Activated CD4-positive, alpha-beta T cell treated with anti-CD3 and anti-CD28 coated beads, Interleukin-10, Interleukin-2, amounts not matched to agents 100 ng/mL and 50 ng/mL, durations not matched to agents 16 hours and 8 hours (primary cell): Measurements from ENCODE around the gene TMEM200C.
"Not testable (repeated sequence)": the region's sequence is repeated elsewhere in the genome, so short reads cannot be mapped to it uniquely, and the experiment has no call there.

Experiments
- DNase-seq: peaks from one replicate; pipeline ENCODE4 v3.0.0-alpha.2; 2020

The TMEM200C gene

DNA sequence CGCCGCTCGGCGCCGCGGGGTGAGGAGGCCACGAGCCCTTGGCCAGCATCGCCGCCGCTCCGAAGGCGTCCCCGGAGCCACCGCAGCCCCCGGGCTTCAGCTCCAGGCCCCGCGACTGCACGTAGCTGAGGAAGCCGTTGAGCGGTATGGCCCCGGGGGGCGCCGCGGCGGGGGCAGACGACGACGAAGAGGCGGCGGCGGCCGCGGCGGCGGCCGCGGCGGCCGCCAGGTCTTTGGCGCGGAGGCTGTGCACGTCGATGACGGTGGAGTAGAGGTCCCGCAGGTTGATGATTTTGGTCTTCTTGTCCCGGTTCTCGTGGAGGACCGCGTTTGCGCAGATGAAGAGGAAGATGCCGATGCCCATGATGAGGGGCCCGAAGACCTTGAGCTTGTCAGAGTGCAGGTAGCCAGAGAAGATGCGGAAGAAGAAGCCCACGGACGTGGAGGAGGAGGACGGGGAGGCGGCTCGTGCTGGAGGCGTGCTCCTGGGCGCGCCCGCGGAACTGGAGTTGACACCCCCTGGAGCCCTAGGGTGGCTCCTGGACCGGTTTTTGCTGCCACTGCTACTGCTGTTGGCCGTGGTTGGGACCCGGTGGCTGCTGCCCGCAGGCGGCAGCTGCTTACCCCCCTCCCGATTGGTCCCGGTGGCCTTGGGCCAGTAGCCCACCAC lies 4.0 kb downstream of the TMEM200C start:
- no peak for DNase-seq

DNA sequence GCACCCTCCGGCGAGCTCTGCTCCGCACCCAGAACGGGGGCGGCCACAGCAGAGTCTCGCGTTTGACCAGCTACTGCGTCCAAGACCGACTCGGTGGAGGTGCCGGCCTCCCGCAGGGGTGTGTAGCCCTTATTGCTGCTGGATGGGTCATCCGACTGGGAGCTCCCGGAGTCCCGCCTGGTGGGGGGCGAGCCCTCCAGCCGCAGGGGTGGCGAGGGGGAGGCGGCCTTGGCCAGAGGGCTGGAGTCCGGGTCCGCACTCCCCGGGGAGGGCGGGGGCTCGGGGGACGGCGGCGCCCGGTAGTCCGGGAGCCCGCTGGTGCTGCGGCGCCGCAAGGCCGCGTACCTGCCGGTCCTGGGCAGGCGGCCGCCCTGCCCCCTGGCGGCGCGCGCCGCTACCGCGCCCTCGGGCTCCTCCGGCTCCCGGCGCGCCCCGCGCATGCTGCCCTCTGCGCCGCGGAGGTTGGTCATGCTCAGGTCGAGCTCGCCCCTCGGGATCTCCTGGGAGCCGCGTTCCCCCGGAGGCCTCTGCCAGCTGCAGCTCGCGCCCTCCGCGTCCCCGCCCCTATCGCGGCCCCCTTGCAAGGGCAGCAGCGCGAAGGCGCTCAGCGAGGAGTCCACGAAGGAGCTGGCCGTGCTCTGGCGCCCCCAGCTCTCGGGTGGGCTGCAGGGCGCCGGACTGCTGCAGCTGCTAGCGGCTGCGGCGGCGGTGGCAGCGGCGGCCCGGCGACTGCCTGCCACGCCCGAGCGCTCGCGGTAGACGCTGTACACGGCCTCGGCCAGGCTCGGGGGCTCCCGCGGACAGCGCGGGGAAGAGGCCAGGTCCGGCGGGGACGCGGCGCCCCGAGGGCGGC lies 4.8 kb downstream of the TMEM200C start:
- DNase-seq: peak; percentile 50

DNA sequence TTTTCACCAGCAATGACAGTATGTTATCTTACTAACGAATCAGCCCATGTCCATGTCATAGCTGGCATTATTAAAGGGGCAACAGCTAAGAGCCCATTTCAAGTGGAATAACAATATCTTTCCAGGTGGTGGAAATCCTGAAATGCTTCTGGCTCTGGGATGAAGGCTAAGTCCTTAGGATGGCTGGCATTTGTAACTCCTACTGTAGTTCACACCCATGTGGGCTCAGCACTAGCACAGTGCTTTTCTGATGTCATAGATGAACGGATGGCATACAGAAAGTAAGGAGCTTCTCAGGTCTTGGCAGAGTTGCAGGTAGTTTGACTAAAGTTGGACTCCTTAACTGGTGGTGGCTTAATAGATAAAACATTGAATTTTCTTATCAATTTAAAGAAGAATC lies 10.0 kb downstream of the TMEM200C start:
- no peak for DNase-seq

DNA sequence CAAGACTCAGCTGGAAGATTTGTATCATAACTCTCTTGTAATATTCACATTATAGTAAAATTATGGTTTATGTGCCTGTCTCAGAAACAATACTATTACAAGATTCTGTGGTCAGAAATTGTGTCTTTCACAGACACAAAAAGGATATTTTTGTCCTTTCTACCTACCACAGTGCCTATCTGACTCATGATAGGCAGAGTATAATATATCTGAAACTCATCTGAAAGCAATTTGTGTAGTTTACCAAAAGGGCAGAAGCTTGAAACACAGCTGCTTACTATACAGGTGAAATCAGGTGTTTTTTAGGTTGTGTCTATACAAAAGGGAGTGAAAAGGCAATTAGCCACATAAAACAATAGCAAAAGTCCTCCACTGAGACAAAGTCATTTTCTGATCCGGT lies 10.9 kb downstream of the TMEM200C start:
- no peak for DNase-seq

DNA sequence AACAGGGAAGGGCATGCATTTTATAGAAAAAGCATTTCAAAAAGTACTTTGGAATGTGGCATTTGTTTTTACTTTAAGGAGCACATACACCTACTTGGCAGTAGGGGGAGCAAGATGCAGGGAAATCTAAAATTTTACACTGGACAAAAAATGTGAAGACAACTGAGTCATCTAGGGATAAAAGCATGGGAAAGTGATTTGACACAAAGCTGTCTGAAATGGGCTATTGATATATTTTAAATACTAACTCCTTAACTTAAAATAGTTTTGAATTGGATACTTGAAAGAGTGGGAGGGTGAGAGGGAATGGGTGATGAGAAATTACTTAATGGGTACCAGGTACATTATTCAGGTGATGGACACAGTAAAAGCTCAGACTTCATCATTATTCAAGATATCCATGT lies 15.8 kb downstream of the TMEM200C start:
- peak; percentile 34 for DNase-seq

DNA sequence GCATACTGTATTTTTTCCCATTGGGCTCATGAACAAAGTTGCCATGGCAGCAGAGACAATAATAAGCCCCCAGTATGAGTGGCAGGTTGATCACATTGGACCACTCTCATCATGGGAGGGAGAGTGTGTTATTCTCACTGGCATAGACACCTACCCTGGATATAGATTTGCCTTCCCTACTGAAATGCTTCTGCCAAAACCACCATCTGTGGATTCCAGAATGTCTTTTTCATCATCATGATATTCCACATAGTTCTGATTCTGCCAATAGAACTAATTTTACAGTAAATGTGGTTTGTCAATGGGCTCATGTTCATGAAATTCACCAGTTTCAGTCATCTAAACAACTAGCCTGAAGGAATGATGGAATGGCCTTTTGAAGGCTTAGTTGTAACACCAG lies 18.4 kb downstream of the TMEM200C start:
- DNase-seq: no peak

DNA sequence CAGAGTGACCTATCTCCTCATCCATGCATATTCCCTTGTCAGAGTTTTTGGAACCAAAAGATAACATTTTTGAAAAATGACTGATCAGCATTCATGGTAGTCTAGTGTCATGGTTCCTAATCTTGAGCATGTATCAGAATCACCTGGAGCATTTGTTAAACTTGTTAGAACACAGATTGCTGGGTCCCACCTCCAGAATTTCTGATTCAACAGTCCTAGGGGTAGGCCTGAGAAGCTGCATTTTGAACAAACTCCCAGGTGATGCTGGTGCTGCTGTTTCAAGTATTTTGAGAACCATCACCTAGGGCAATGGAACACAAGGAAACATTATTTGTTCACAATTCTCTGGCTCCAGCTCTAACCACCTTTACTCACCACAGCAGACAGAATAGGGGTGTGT lies 21.0 kb downstream of the TMEM200C start:
- no peak for DNase-seq

DNA sequence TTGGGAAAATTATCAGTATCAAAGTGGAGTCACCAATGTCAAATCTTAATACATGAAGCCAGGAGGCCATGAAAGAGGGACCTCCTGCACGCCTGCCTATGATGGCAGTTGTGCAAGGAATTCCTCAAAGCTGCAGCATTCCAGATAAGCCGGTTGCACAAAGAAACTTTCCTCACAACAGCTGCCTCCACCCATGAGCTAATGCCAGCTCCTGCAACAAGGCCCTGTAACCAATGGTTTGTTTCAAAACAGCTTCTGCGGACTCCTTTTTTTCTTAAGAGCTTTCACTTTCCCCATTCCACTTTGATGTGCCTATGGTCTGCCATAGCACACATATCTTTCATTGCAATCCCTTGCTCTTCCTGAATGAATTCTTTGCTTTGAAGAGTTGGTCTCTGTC lies 22.4 kb downstream of the TMEM200C start:
- DNase-seq: no peak

DNA sequence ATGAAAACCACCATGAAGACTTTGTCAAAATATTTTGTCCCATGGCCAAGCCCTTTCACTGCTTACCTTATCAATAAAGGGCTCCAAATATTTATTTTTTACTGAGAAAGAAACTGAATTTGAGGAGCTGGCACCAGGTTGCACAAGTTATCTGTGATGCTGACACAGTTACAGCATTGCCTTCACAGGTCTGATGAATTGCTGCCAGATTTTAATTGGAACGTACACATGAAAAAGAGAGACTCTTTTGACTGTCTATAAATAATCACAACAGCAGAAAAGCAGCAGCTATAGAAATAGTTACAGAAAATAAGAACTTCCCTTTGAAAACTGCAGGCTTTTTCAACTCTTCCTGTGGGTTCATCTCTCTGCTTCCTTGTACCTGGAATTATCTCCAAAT lies 23.9 kb downstream of the TMEM200C start:
- DNase-seq: no peak

DNA sequence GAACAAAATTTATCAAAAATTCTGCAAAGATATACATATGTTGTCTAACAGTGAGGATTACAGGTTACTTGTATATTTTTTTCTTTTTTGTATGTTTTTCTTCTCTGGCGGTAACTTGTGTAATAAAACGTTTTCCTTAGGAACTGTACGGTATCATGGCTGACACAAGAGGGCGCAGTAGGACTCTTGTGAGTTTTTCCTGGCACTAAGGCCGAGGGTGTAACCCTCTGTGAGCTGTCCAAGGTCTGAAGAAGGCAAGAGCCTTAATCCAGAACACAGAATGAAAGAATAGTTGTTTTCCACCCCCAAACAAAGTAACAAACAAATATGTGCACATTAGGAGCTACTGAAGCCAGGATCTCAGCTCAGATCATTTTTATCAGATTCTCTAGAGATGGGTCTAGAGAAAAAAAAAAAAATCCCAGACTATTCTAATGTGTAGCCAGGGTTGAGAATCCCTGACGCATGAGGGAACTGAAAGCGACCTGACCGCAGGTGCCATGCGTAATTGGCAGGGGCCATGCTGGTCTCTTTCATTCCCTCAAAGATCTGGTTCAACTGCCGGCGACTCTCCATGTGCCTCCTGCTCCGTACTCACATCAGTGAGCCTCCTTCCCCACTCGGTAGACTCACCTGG lies 27.0 kb downstream of the TMEM200C start:
- DNase-seq: peak; percentile 66

DNA sequence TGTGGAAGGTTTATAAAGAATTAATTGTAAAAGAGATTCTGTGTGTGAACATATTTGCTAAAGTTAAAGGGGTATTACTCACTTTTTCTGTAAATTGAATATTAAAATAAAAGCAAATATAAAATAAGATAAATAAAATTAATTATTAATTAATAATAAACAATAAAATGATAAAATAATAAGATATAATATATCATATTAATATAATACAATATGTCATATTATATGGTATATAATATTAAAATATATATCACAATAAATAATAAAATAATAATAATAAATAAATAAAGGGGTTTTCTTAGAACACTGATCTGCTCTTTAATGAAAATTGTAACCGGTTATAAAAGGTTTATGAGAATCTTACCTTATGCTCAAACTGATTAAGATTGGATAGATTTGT lies 29.8 kb downstream of the TMEM200C start:
- no peak for DNase-seq

DNA sequence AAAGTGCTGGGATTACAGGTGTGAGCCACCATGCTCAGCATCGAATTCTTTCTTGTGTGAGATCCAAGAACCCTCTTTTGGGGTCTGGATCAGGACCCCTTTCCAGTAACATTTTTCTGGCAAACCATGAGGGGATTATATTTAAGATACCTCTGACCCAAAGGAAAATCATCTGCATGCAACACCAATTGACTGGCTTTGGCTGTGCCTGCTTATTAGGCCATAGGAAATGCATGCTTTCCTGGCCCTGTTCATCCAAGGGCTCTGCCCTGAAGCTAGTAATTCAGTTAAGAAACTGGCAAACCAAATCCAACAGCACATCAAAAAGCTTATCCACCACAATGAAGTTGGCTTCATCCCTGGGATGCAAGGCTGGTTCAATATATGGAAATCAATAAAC lies 33.2 kb downstream of the TMEM200C start:
- not testable (repeated sequence) for DNase-seq

DNA sequence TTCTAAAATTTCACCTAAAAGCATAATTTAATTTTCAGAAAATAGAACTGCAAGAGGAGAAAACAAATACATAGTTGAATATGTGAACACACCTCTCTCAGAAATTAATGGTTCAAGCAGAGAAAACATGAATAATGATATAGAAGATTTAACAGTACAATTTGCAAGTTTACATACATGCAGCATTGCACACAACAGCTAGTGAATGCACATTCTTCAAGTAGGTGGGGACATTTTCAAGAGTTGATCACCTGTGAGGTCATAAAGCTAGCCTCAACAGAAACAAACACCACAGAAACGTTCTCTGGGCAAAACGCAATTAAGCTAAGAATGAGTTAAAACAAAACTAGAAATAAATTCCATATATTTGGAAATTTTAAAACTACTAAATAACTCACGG lies 38.1 kb downstream of the TMEM200C start:
- no peak for DNase-seq

DNA sequence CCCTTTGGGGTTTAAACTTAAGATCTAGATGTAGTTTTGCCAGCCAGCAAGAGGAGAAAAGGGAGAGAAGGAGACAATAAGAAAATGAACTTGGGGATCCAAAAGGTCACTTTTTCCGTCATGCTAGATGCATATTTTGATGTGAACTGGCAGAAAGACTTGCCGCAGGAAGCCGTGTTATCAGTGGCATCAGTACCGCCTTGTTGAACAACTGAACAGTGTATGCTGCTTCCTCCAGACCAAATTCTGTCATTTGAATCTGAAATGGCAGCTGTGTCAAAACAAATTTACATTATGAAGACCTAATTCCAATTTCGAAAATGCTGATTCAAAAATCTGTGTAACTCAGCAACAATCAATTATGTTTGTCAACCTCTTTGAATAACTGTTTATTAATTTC lies 42.1 kb downstream of the TMEM200C start:
- DNase-seq: no peak

DNA sequence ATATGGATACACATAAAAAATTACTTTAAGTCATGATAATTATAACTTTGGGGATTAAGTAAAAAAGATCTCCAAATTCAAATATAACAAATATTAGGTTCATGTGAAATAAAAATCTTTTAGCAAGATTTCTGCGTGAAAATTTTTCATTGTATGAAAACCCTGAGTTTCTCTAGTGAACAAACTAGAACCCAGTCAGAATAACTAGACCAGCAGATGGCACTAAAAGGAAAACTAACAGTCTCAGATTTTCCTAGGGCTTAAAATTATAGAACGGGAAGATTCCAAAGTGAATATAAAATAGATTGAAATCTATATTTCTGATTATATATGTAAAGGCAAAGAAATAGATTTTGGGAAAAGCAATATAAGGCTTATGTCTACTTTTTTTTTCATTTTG lies 43.3 kb downstream of the TMEM200C start:
- no peak for DNase-seq

DNA sequence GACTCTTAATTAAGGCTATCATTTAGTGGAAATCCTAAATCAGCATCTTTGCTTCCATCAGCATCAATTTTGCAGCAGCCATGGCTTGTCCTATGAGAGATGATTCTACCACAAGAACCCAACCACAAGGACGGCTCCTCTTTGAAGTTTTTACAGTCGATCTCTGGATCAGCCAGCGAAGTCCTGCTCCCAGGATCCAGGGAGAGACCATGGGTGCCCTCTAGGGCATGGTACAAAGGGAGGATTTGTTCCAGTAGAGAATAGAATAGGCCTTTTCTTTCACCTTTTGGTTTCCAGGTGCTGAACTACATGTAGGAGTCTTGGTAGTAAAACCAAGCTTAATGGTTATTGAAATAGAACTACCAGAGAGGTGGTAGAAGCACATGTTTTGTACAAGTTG lies 52.7 kb downstream of the TMEM200C start:
- no peak for DNase-seq

DNA sequence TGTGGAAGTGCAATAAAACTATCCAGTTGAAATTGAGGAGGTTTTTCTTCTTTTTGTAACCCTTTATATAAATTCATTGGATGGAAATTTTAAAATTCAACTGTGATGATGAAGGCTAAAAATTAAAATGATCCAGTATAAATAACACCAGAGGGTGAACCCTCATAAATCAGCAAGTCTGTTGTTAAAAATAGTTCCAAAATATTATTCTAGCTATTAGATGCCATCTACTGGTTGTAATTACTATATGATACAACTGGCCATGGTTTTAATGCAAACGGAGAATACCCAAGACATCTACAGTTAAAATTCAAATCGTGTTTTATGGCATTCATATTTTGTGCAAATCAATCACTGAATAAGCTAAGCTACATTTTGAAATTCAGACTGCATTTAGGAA lies 53.8 kb downstream of the TMEM200C start:
- DNase-seq: no peak

DNA sequence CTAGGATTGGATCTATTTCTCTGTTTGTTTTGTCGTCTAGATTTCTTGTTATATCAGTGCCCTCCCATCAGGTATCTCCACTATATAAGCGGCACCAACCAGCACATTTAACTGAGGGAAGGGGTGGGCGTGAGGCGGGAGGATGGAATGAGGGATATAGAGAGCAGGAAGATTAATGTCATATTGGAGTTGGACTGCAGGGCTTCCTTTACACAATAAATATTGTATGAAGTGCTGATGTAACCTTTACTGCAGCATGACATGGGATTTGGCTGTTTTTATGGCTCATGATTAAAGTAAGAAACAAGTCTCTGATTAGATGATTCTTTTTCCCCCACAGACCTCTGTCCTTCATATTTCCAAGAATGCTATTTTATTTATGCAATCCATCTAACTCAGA lies 54.8 kb downstream of the TMEM200C start:
- no peak for DNase-seq

DNA sequence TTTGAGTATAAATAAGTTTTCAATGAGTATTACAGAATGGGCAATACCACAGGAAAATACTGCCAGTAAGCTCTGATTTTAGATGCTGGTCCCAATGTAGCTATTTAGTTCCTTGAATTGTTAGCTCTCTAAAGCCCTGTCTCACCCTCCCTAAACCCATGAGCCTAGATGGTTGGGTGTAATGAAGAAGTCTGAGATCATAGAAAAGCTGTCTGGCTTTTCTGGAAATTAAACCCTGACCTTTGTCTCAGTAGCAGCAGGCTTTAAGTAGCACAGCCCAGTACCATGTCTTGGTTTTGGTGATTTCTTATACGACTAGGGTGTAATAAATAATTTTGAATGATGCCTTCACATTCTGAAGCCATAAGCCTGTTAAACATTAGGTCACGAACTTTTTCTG lies 55.3 kb downstream of the TMEM200C start:
- DNase-seq: no peak

DNA sequence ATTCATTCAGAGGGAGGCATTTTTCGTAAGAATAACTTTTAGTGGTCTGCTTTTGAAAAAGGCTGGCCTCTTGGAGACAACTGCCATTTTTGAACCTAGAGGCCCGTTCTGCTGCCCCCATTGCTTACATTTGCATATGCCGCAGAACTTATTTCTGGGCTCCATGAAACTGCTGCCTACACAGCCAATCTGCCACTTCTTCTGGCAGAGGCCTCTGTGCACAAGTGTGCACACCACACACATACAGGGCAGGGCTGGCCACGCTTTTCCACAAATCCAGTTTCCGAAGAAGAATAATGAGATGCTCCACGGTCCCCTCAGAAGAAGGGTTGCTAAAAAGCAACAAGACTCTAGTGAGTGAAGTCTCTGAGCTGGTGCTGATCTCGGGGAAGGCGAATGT lies 56.2 kb downstream of the TMEM200C start:
- DNase-seq: no peak
